Esophagus (tissue), 2 donors: ENCODE measurements around the gene KLHL25. TPM values are rescaled to one million over a fixed set of nuclear protein-coding genes. Genes with fewer than 3 reads are reported as not detected.
"Not testable (repeated sequence)": the region's sequence is repeated elsewhere in the genome, so short reads cannot be mapped to it uniquely, and the experiment has no call there.

Source experiments
- H3K27ac ChIP-seq, 2 donors: one replicate each; pipeline ENCODE4 v1.5.1; 2013; ENCODE audit warnings: low read depth in 2 of 2, mild to moderate bottlenecking in 2 of 2, inconsistent platforms in 1 of 2, low read length in 1 of 2, moderate library complexity in 1 of 2
- H3K27me3 ChIP-seq, 2 donors: one replicate each; pipeline ENCODE4 v1.6.1; 2013; ENCODE audit warnings: low read length in 2 of 2, control low read depth in 1 of 2, mild to moderate bottlenecking in 1 of 2; ENCODE audit not compliant: insufficient read depth in 2 of 2, control insufficient read depth in 1 of 2
- H3K36me3 ChIP-seq, 2 donors: one replicate each; pipeline ENCODE4 v1.6.1; 2013; ENCODE audit warnings: low read length in 1 of 2; ENCODE audit not compliant: control insufficient read depth in 2 of 2, insufficient read depth in 2 of 2
- H3K4me1 ChIP-seq, 2 donors: one replicate each; pipeline ENCODE4 v1.6.1; 2013; ENCODE audit warnings: low read length in 1 of 2; ENCODE audit not compliant: control insufficient read depth in 2 of 2, insufficient read depth in 2 of 2
- H3K4me3 ChIP-seq, 2 donors: one replicate each; pipeline ENCODE4 v1.5.1; 2013; ENCODE audit warnings: low read length in 2 of 2, mild to moderate bottlenecking in 2 of 2, low read depth in 1 of 2, moderate library complexity in 1 of 2
- H3K9me3 ChIP-seq, 2 donors: one replicate each; pipeline ENCODE4 v1.6.1; 2013; ENCODE audit warnings: mild to moderate bottlenecking in 2 of 2, low read depth in 1 of 2, low read length in 1 of 2, moderate library complexity in 1 of 2; ENCODE audit not compliant: control insufficient read depth in 2 of 2, insufficient read depth in 1 of 2
- WGBS, 2 donors: extraction: QIAGEN DNeasy Blood & Tissue Kit; methylation state at CpG; one replicate each; pipeline ENCODE4 v1.1.7; 2013; 5-methylcytosine and 5-hydroxymethylcytosine counted together
- polyA plus RNA-seq, 2 donors: library from polyadenylated mRNA; stranded (reverse); fragments of 200-250 nt; gene quantifications; one replicate each; pipeline ENCODE4 v1.2.3, GENCODE V29; 2013
- donor health status: healthy with polysubstance abuse.
- donor health status: Bipolar disorder and iron deficiency.

KLHL25 gene
- polyA plus RNA-seq, 2 donors = 4.2 to 4.5 TPM

DNA sequence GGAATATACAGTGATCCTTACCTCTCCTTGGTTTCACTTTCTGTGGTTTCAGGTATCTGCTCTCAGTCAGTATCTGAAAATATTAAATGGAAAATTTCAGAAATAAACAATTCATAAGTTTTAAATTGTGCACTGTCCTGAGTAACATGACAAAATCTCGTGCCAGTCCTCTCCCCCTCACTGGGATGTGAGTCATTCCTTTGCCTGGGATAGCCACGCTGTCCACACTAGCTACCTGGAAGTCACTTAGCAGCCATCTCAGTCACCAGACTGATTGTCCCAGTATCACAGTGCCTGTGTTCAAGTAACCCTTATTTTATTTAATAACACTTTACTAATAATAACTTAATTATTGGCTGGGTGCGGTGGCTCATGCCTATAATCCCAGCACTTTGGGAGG lies 15.3 kb upstream of the KLHL25 start:
- WGBS, 2 donors = 74 to 80% methylated on average over 3 of the region's 3 CpGs
- Histone ChIP-seq H3K4me3 (no peak overlapping the region), H3K27ac (no peak overlapping the region), H3K36me3 (no peaks in the 10 kb centered on the region), H3K9me3 (no peaks in the 10 kb centered on the region), H3K27me3 (no peaks in the 10 kb centered on the region), H3K4me1 (no peaks in the 10 kb centered on the region)

DNA sequence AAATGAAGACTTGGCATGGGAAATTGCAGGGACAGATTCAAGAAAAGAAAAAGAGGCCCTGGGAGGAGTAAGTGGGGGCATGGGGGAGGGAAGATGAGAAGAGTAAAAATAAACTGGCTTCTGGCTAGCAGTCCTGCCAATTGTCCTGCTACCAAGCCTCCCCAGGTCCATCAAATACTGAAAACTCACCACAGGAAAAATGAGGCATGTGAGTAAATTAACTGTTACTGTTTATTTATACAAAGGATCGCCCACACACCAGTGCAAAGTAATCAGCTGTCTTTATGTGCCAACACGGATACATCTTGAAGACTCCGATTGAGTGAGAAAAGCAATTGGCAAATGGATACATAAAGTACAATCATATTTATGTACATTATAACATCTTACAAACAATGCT lies 10.7 kb upstream of the KLHL25 start:
- Histone ChIP-seq H3K9me3 (no peaks in the 10 kb centered on the region), H3K36me3 (no peaks in the 10 kb centered on the region), H3K4me3 (no peak overlapping the region), H3K27me3 (no peaks in the 10 kb centered on the region), H3K4me1 (no peaks in the 10 kb centered on the region), H3K27ac (no peak overlapping the region)
- whole genome bisulfite sequencing, 2 donors = 50 to 56% methylated on average over 3 of the region's 3 CpGs

GRCh38 chr15:85804481-85805170 lies 9.9 kb upstream of the KLHL25 start:
- WGBS, 2 donors = 69% methylated on average over 7 of the region's 7 CpGs
- no peaks in the 10 kb centered on the region for H3K36me3 ChIP-seq
- no peak overlapping the region for H3K27ac ChIP-seq
- H3K4me1 ChIP-seq = no peaks in the 10 kb centered on the region
- H3K27me3 ChIP-seq = no peaks in the 10 kb centered on the region
- no peak overlapping the region for H3K4me3 ChIP-seq
- no peaks in the 10 kb centered on the region for H3K9me3 ChIP-seq

- WGBS, 2 donors = 89 to 97% methylated on average over 7 to 9 of the region's 9 CpGs
- H3K4me1 ChIP-seq, H3K9me3 ChIP-seq: not testable (repeated sequence)
These were observed 7.9 kb upstream of the KLHL25 start for GRCh38 chr15:85802617-85803016.

GRCh38 chr15:85800478-85801123 lies 5.9 kb upstream of the KLHL25 start:
- Histone ChIP-seq H3K27ac (no peak overlapping the region), H3K4me3 (no peak overlapping the region), H3K27me3 (no peaks in the 10 kb centered on the region), H3K36me3 (no peaks in the 10 kb centered on the region), H3K4me1 (no peaks in the 10 kb centered on the region), H3K9me3 (no peaks in the 10 kb centered on the region)
- WGBS, 2 donors = 69 to 74% methylated on average over 9 of the region's 9 CpGs

More at GRCh38 chr15:85802617-85803016, 7.9 kb upstream of the KLHL25 start:
- H3K36me3 ChIP-seq, H3K27me3 ChIP-seq, H3K4me3 ChIP-seq, H3K27ac ChIP-seq: not testable (repeated sequence)

GRCh38 chr15:85796371-85796770 lies 1.6 kb upstream of the KLHL25 start:
- not testable (repeated sequence) for H3K27ac ChIP-seq, H3K4me1 ChIP-seq, H3K9me3 ChIP-seq, H3K36me3 ChIP-seq, H3K4me3 ChIP-seq, H3K27me3 ChIP-seq
- WGBS, 2 donors = 81 to 89% methylated on average over 7 of the region's 7 CpGs

- H3K27ac ChIP-seq = no peak overlapping the region
These were observed 896 bp upstream of the KLHL25 start for GRCh38 chr15:85795337-85796305.

DNA sequence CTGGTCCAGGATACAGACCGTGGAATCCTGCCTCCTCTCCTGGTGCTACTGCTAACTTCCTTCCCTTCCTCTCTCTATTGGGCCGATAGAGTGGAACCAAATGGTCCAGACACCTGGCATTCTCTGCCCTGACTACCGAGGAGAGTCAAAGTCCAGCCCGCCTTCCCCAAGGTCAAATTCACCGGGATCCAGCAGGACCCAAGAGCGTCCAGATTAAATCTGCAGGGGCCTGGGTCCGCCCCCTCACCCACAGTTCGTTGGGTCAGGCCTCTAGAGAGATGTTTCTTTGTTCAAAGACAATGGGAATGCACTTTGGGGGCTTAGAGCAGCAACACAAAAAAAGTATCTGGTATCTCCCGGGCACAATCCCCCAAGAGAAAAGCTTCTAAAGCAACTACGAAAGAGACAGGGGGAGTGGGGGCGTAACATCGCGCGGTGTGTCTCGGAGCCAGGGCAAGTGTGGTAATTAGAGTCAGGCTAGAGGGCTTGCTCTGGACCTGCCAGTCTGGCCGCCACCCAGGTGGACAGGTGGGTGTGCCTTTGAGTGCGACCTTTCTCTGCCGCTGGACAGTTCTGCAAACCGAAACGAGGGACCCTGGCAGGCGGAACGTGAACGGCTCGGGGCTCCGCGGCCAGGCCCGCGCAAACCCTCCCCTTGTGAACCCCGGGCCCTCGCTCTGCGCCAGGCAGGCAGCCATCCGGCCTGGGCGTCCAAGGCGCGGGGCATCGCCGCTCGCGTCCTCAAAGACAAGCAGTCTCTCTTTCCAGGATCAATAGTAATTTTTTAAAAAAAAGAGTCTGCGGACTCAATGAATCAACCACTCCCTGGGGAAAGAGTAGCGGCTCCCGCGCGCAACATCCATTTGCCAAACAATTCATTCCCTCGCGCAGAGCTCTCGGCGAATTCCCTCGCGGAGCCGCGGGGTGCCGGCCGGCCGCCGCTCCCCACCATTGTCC lies 806 bp downstream of the KLHL25 start:
- 1 to 2% methylated on average over 56 of the region's 56 CpGs for WGBS, 2 donors

More at GRCh38 chr15:85795337-85796305, 896 bp upstream of the KLHL25 start:
- peak overlapping the region in 1 of 2 donors; percentile 46 for H3K4me3 ChIP-seq
- 35 to 37% methylated on average over 15 of the region's 15 CpGs for WGBS, 2 donors
- H3K27me3 ChIP-seq = no peaks in the 10 kb centered on the region
- H3K4me1 ChIP-seq = peaks cover 5 to 7% of the 10 kb centered on the region in 2 donors
- H3K9me3 ChIP-seq = no peaks in the 10 kb centered on the region
- H3K36me3 ChIP-seq = no peaks in the 10 kb centered on the region

More for the DNA sequence above, 806 bp downstream of the KLHL25 start:
- H3K4me1 ChIP-seq = peaks cover 7 to 10% of the 10 kb centered on the region in 2 donors
- no peaks in the 10 kb centered on the region for H3K36me3 ChIP-seq
- H3K27me3 ChIP-seq = no peaks in the 10 kb centered on the region
- H3K4me3 ChIP-seq = peak overlapping the region; percentile 86 to 91
- no peaks in the 10 kb centered on the region for H3K9me3 ChIP-seq
- peak overlapping the region; percentile 86 to 94 for H3K27ac ChIP-seq
